ENCODE results near the gene FNDC3B. TPM values are rescaled to one million over a fixed set of nuclear protein-coding genes. Genes with fewer than 3 reads are reported as not detected.

The FNDC3B gene
- total and polyA plus RNA-seq, 2 of the 8 experiments (the other 6 are each of a cell fraction or from before 2014, with no cell fraction given), result 14.1 to 44.4 TPM

GRCh38 chr3:172372895-172373294, 333.5 kb downstream of the FNDC3B start:
- Histone ChIP-seq H3K79me1 (ENCODE audit: low read depth, low read length) (no peaks in the 10 kb centered on the region), H3K23ac (ENCODE audit: insufficient read length) (no peak overlapping the region), H2BK12ac (ENCODE audit: low read depth, low read length) (no peak overlapping the region), H3K27me3 (replicated peaks in 1 of 4; ENCODE audit: control insufficient read depth in 3 of 4, extremely low read depth in 1 of 4, insufficient read depth in 3 of 4, low read length in 3 of 4) (no peaks in the 10 kb centered on the region), H3K36me3 (ENCODE audit: control insufficient read depth in 2 of 4, insufficient read depth in 4 of 4, low read length in 3 of 4) (peaks cover 0 to 11% (median 3%) of the 10 kb centered on the region in 4 experiments; a peak in 4 of 8 replicates), H3K9me3 (ENCODE audit: insufficient read depth in 2 of 2, low read depth in 1 of 2, low read length in 1 of 2) (no peaks in the 10 kb centered on the region), H2BK20ac (ENCODE audit: low read length) (no peak overlapping the region), H3K4me2 (ENCODE audit: insufficient read depth in 1 of 2, low read depth in 2 of 2, low read length in 2 of 2) (no peak overlapping the region), H3K23me2 (ENCODE audit: low read depth, low read length) (no peaks in the 10 kb centered on the region), H2BK15ac (ENCODE audit: low read length) (no peak overlapping the region), H4K91ac (replicated peaks; ENCODE audit: insufficient read length, low read length) (no peak overlapping the region), H2BK120ac (replicated peaks; ENCODE audit: low read depth, low read length) (no peak overlapping the region), H3K9ac (replicated peaks in 1 of 4; ENCODE audit: extremely low read depth in 1 of 4, low read depth in 3 of 4, low read length in 3 of 4) (no peak overlapping the region), H3K4ac (replicated peaks; ENCODE audit: insufficient read length, low read depth, low read length) (no peak overlapping the region), H3K4me3 (ENCODE audit: extremely low read depth in 1 of 4, insufficient read depth in 2 of 4, low read depth in 3 of 4, low read length in 4 of 4) (no peak overlapping the region), H3K56ac (replicated peaks; ENCODE audit: insufficient read length, low read depth, low read length) (no peak overlapping the region), H4K8ac (ENCODE audit: extremely low read depth, insufficient read depth, low read length) (no peak overlapping the region), H4K5ac (ENCODE audit: insufficient read length, low read depth, low read length) (no peak overlapping the region), H3K27ac (ENCODE audit: low read depth, low read length) (no peak overlapping the region), H2BK5ac (ENCODE audit: low read depth, low read length) (no peak overlapping the region), H2AFZ (ENCODE audit: low read length) (no peak overlapping the region), H4K20me1 (replicated peaks in 1 of 2; ENCODE audit: control insufficient read depth in 1 of 2, insufficient read depth in 2 of 2, low read length in 2 of 2) (no peaks in the 10 kb centered on the region), H3K14ac (ENCODE audit: insufficient read length) (no peak overlapping the region), H3K4me1 (replicated peaks in 1 of 4; ENCODE audit: control insufficient read depth in 3 of 4, insufficient read depth in 4 of 4, low read length in 3 of 4) (no peaks in the 10 kb centered on the region), H3K79me2 (ENCODE audit: control insufficient read depth in 1 of 2, insufficient read depth in 2 of 2, low read length in 2 of 2) (no peaks in the 10 kb centered on the region), H3K18ac (ENCODE audit: extremely low read depth, low read length) (no peak overlapping the region), H2AK5ac (ENCODE audit: low read depth, low read length) (no peak overlapping the region)
- no peak for FAIRE-seq
- ChIA-PET CTCF (ENCODE audit: partially characterized antibody) (no interaction called here), POLR2A (ENCODE audit: partially characterized antibody) (no interaction called here)
- TF ChIP-seq KDM1A (IDR thresholded peaks at IDR 0.05; ENCODE audit: borderline replicate concordance, low read length) (no peak), FOSL1 (IDR thresholded peaks at IDR 0.05; ENCODE audit: insufficient read depth, low read depth, low read length) (no peak), ATF2 (IDR thresholded peaks at IDR 0.05; ENCODE audit: low read length) (no peak), SAP30 (IDR thresholded peaks at IDR 0.05; ENCODE audit: insufficient read depth, insufficient replicate concordance, low read length) (no peak), ZNF274 (IDR thresholded peaks at IDR 0.05; ENCODE audit: borderline replicate concordance, extremely low read depth, low read length) (no peak), MAFK (IDR thresholded peaks at IDR 0.05; ENCODE audit: low read depth, low read length) (no peak), CTCF (IDR thresholded peaks at IDR 0.05; ENCODE audit: control extremely low read depth in 1 of 3, insufficient read depth in 1 of 3, low read depth in 1 of 3, low read length in 3 of 3) (no peak)
- WGBS, 2 experiments (ENCODE audit: extremely low coverage in 1 of 2, insufficient coverage in 1 of 2, insufficient read length in 1 of 2, insufficient replicate concordance in 2 of 2, low coverage in 1 of 2, low lambda C conversion rate in 2 of 2, missing lambda C conversion rate in 1 of 2), result 93% methylated on average over 4 of the region's 4 CpGs; no CpG with 5 or more reads in 1 of the 2 experiments
- DNase-seq (ENCODE audit: low read depth in 1 of 2, low spot score in 2 of 2), result no peak
